SK-N-SH (cell line): ENCODE data around the gene DOK3. TPM values are rescaled to one million over a fixed set of nuclear protein-coding genes. Genes with fewer than 3 reads are reported as not detected.

ENCODE experiments used
- CTCF ChIA-PET: fragments of 300-600, 350-600 bp; formaldehyde crosslinking; extraction: SDS; loops from one replicate; lab custom pipeline; 2021; lab: Yijun Ruan, JAX
- POLR2A ChIA-PET: fragments of 350-600 bp; sonication (Branson Sonifier 250); formaldehyde crosslinking; extraction: SDS; loops from one replicate; lab custom pipeline; 2020; ENCODE audit warnings: antibody characterized with exemption, inconsistent platforms; lab: Yijun Ruan, JAX
- DNase-seq: peaks from one replicate; pipeline ENCODE4 v3.0.0; 2012
- H2AFZ ChIP-seq: fragments of 200-600 bp; sonication (generic); 2 replicates; pipeline ENCODE4 v1.8.1; 2016; ENCODE audit warnings: antibody characterized with exemption, mild to moderate bottlenecking, low read depth
- H3F3A ChIP-seq: fragments of 200-600 bp; sonication (generic); replicated peaks from 2 replicates; pipeline ENCODE3; 2016; ENCODE audit warnings: antibody characterized with exemption, mild to moderate bottlenecking; ENCODE audit not compliant: insufficient read depth
- H3K27ac ChIP-seq, 2 experiments: fragments of 200-500 bp in 1 of 2; fragments of 200-600 bp in 1 of 2; sonication (Bioruptor generic) in 1 of 2; sonication (generic), shearing (Covaris generic) in 1 of 2; 2 replicates each; pipeline versions ENCODE4 v1.5.1 to v1.6.1; 2014 to 2016; ENCODE audit warnings: low read depth in 2 of 2, inconsistent platforms in 1 of 2, low read length in 1 of 2, mild to moderate bottlenecking in 1 of 2, mixed read lengths in 1 of 2
- H3K27me3 ChIP-seq: fragments of 200-600 bp; sonication (generic), shearing (Covaris generic); 2 replicates; pipeline ENCODE4 v1.6.1; 2016; ENCODE audit warnings: mixed run types; ENCODE audit not compliant: insufficient read depth
- H3K36me3 ChIP-seq, 2 experiments: fragments of 200-500 bp in 1 of 2; fragments of 200-600 bp in 1 of 2; sonication (Bioruptor generic) in 1 of 2; sonication (generic) in 1 of 2; replicated peaks in 1 of 2; 2 replicates each; pipeline versions ENCODE3 to v1.5.1; 2014 to 2016; ENCODE audit warnings: low read length in 1 of 2, mild to moderate bottlenecking in 1 of 2; ENCODE audit not compliant: insufficient read depth in 2 of 2, control insufficient read depth in 1 of 2
- H3K4me1 ChIP-seq, 2 experiments: fragments of 200-500 bp in 1 of 2; fragments of 200-600 bp in 1 of 2; sonication (Bioruptor generic) in 1 of 2; sonication (generic), shearing (Covaris generic) in 1 of 2; 2 replicates each; pipeline versions ENCODE4 v1.5.1 to v1.6.1; 2014 to 2016; ENCODE audit warnings: low read depth in 1 of 2, low read length in 1 of 2, mixed run types in 1 of 2; ENCODE audit not compliant: insufficient read depth in 2 of 2, control insufficient read depth in 1 of 2
- H3K4me2 ChIP-seq: fragments of 200-600 bp; sonication (generic), shearing (Covaris generic); 2 replicates; pipeline ENCODE4 v1.6.1; 2017; ENCODE audit warnings: mixed run types
- H3K4me3 ChIP-seq, 2 experiments: fragments of 200-500 bp in 1 of 2; fragments of 200-600 bp in 1 of 2; sonication (Bioruptor generic) in 1 of 2; sonication (generic), shearing (Covaris generic) in 1 of 2; 2 replicates each; pipeline versions ENCODE4 v1.5.1 to v1.8.1; 2014 to 2016; ENCODE audit warnings: low read depth in 2 of 2, inconsistent platforms in 1 of 2, low read length in 1 of 2, mild to moderate bottlenecking in 1 of 2, mixed read lengths in 1 of 2, moderate library complexity in 1 of 2
- H3K79me2 ChIP-seq: fragments of 200-600 bp; sonication (generic); 2 replicates; pipeline ENCODE4 v1.8.1; 2017; ENCODE audit warnings: mild to moderate bottlenecking; ENCODE audit not compliant: insufficient read depth
- H3K9ac ChIP-seq: fragments of 200-600 bp; sonication (generic); 2 replicates; pipeline ENCODE4 v1.6.1; 2017; ENCODE audit warnings: mixed run types
- H3K9me2 ChIP-seq: fragments of 200-600 bp; sonication (generic); 2 replicates; pipeline ENCODE4 v1.6.1; 2017; ENCODE audit warnings: mixed run types
- H3K9me3 ChIP-seq: fragments of 200-600 bp; sonication (generic); 2 replicates; pipeline ENCODE4 v1.6.1; 2017; ENCODE audit warnings: mixed run types, mild to moderate bottlenecking, moderate library complexity
- H4K20me1 ChIP-seq: fragments of 200-600 bp; sonication (generic); 2 replicates; pipeline ENCODE4 v1.6.1; 2017; ENCODE audit warnings: mild to moderate bottlenecking, mixed run types; ENCODE audit not compliant: insufficient read depth
- CTCF ChIP-seq: fragments of 200-600 bp; sonication (generic); IDR thresholded peaks from 2 replicates; pipeline ENCODE4 v1.6.1; 2017; ENCODE audit warnings: antibody characterized with exemption, mild to moderate bottlenecking, moderate library complexity
- FOSL2 ChIP-seq: IDR thresholded peaks from 2 replicates; pipeline ENCODE4 v1.4.0; 2012; ENCODE audit warnings: low read depth, mild to moderate bottlenecking, moderate library complexity, borderline replicate concordance
- FOXJ3 ChIP-seq: sonication (generic); formaldehyde crosslinking; IDR thresholded peaks from 2 replicates; pipeline ENCODE4 v1.5.1; 2020; ENCODE audit warnings: mild to moderate bottlenecking, missing genetic modification reagents
- FOXM1 ChIP-seq: IDR thresholded peaks from 2 replicates; pipeline ENCODE4 v1.4.0; 2012; ENCODE audit warnings: low read depth, mild to moderate bottlenecking
- NRF1 ChIP-seq: IDR thresholded peaks from 2 replicates; pipeline ENCODE4 v1.6.1; 2012; ENCODE audit warnings: low read depth, mild to moderate bottlenecking, low read length
- POLR2AphosphoS5 ChIP-seq: IDR thresholded peaks from 2 replicates; pipeline ENCODE4 v1.6.1; 2012; ENCODE audit warnings: low read depth, low read length
- RAD21 ChIP-seq: IDR thresholded peaks from 2 replicates; pipeline ENCODE4 v1.6.1; 2012; ENCODE audit warnings: mild to moderate bottlenecking, low read length
- RCOR1 ChIP-seq: fragments of 150-350 bp; IDR thresholded peaks from 2 replicates; pipeline ENCODE4 v1.6.1; 2017; ENCODE audit warnings: antibody characterized with exemption, low read length
- REST ChIP-seq: IDR thresholded peaks from 2 replicates; pipeline ENCODE4 v1.6.1; 2012; ENCODE audit warnings: mild to moderate bottlenecking, low read depth, low read length, moderate library complexity
- RFX5 ChIP-seq: IDR thresholded peaks from 2 replicates; pipeline ENCODE4 v1.6.1; 2012; ENCODE audit warnings: mild to moderate bottlenecking, improper control_type of control experiment, low read length
- RXRA ChIP-seq: IDR thresholded peaks from 2 replicates; pipeline ENCODE4 v1.4.0; 2012; ENCODE audit warnings: low read depth, mild to moderate bottlenecking, borderline replicate concordance
- TEAD4 ChIP-seq: IDR thresholded peaks from 2 replicates; pipeline ENCODE4 v1.4.0; 2012; ENCODE audit warnings: mild to moderate bottlenecking, borderline replicate concordance; ENCODE audit not compliant: insufficient read depth
- WGBS: methylation state at CpG from one replicate; pipeline ENCODE4 v1.1.6; 2017; ENCODE audit warnings: low lambda C conversion rate; 5-methylcytosine and 5-hydroxymethylcytosine counted together
- polyA plus RNA-seq, 3 experiments: library from polyadenylated mRNA; depleted of rRNA; stranded (reverse); fragments of >200 nt; gene quantifications; 2 replicates each; pipeline ENCODE4 v1.2.3, GENCODE V29; 2012

Gene DOK3
- polyA plus RNA-seq, 1 of the 3 experiments (the other 2 are of a cell fraction) = 2.2 TPM

- TF ChIP-seq REST (no peak), RAD21 (no peak), RXRA (no peak)
Observed at GRCh38 chr5:177520916-177521513, 11.4 kb upstream of the DOK3 start (continued).

- H3F3A ChIP-seq = peaks cover 10% of the 10 kb centered on the region
- no peak overlapping the region for H2AFZ ChIP-seq
- H3K36me3 ChIP-seq = peaks cover 16 to 56% of the 10 kb centered on the region in 2 experiments
- TF ChIP-seq REST = no peak
- TF ChIP-seq FOXM1 = no peak
- no peak for TF ChIP-seq RCOR1
- TF ChIP-seq CTCF = no peak
- TF ChIP-seq NRF1 = no peak
- no peak for TF ChIP-seq TEAD4
- no peak for TF ChIP-seq RFX5
- no peak for TF ChIP-seq FOXJ3
- no peak for TF ChIP-seq RAD21
- TF ChIP-seq POLR2AphosphoS5 = no peak
- no peak for TF ChIP-seq FOSL2
- no peak overlapping the region for H3K4me3 ChIP-seq
- H3K27ac ChIP-seq = no peak overlapping the region
- no peak for DNase-seq
- H3K79me2 ChIP-seq = peaks cover 29% of the 10 kb centered on the region
- H3K27me3 ChIP-seq = no peaks in the 10 kb centered on the region
- WGBS = 98% methylated on average over 3 of the region's 3 CpGs
- no peaks in the 10 kb centered on the region for H3K9me2 ChIP-seq
- H3K9me3 ChIP-seq = no peaks in the 10 kb centered on the region
- ChIA-PET POLR2A (no interaction called here), CTCF (interaction anchor here (1.0 to 3.7 kb wide), 4 partner anchors 13 to 26 kb away, joined by 3 to 15 read pairs (median 3); no protein-coding TSS in a partner anchor)
- H3K4me2 ChIP-seq = no peak overlapping the region
- H3K9ac ChIP-seq = no peak overlapping the region
- no peaks in the 10 kb centered on the region for H4K20me1 ChIP-seq
- peaks cover 6 to 15% of the 10 kb centered on the region in 2 experiments; a peak in 2 of 4 replicates for H3K4me1 ChIP-seq
Observed at GRCh38 chr5:177520271-177520670, 10.6 kb upstream of the DOK3 start.
